HepG2 (cell line): Measurements from ENCODE around the gene USP34. TPM values are rescaled to one million over a fixed set of nuclear protein-coding genes. Genes with fewer than 3 reads are reported as not detected.
A peak's percentile ranks its signal among the peaks of the same experiment; 100 is the strongest.

Source experiments
- FOXC1 ChIP-seq: sonication (generic); formaldehyde crosslinking; IDR thresholded peaks from 2 replicates; pipeline ENCODE4 v1.8.0; 2022; ENCODE audit warnings: mild to moderate bottlenecking, missing genetic modification reagents, borderline replicate concordance
- FOXO1 ChIP-seq: sonication (generic); formaldehyde crosslinking; IDR thresholded peaks from 2 replicates; pipeline ENCODE4 v1.4.0; 2020; ENCODE audit warnings: missing genetic modification reagents
- HOXA5 ChIP-seq: sonication (generic); formaldehyde crosslinking; IDR thresholded peaks from 2 replicates; pipeline ENCODE4 v1.4.0; 2020; ENCODE audit warnings: missing genetic modification reagents
- HOXA9 ChIP-seq: sonication (generic); formaldehyde crosslinking; IDR thresholded peaks from 2 replicates; pipeline ENCODE4 v1.8.1; 2022; ENCODE audit warnings: missing genetic modification reagents, mild to moderate bottlenecking, moderate library complexity, borderline replicate concordance
- JUNB ChIP-seq: sonication (generic); formaldehyde crosslinking; IDR thresholded peaks from 2 replicates; pipeline ENCODE4 v1.8.0; 2022; ENCODE audit warnings: missing genetic modification reagents, mild to moderate bottlenecking, borderline replicate concordance
- KDM5B ChIP-seq: sonication (generic); formaldehyde crosslinking; IDR thresholded peaks from 2 replicates; pipeline ENCODE4 v1.4.0; 2020; ENCODE audit warnings: missing genetic modification reagents, mild to moderate bottlenecking, borderline replicate concordance
- KMT2A ChIP-seq: sonication (generic); formaldehyde crosslinking; IDR thresholded peaks from 2 replicates; pipeline ENCODE4 v1.4.0; 2020; ENCODE audit warnings: missing genetic modification reagents
- MYPOP ChIP-seq: sonication (generic); formaldehyde crosslinking; IDR thresholded peaks from 2 replicates; pipeline ENCODE4 v1.8.1; 2023; ENCODE audit warnings: mild to moderate bottlenecking, moderate library complexity, missing genetic modification reagents
- RBFOX2 ChIP-seq: fragments of 200-400 bp; formaldehyde crosslinking; IDR thresholded peaks from 2 replicates; pipeline ENCODE4 v1.6.1; 2017; ENCODE audit warnings: low read depth, mild to moderate bottlenecking, low read length
- REL ChIP-seq: sonication (generic); formaldehyde crosslinking; conservative IDR thresholded peaks from 2 replicates; pipeline ENCODE4 v1.8.0; 2022; ENCODE audit warnings: mild to moderate bottlenecking, missing genetic modification reagents, moderate library complexity
- SP140L ChIP-seq: sonication (generic); formaldehyde crosslinking; IDR thresholded peaks from 2 replicates; pipeline ENCODE4 v1.4.0; 2020; ENCODE audit warnings: missing genetic modification reagents, borderline replicate concordance
- TCF7 ChIP-seq: sonication (generic); IDR thresholded peaks from 2 replicates; pipeline ENCODE4 v1.6.1; 2016; ENCODE audit warnings: antibody characterized with exemption, low read depth
- WIZ ChIP-seq: sonication (generic); formaldehyde crosslinking; IDR thresholded peaks from 2 replicates; pipeline ENCODE4 v1.5.1; 2020; ENCODE audit warnings: mild to moderate bottlenecking, missing genetic modification reagents
- ZFP82 ChIP-seq: sonication (generic); formaldehyde crosslinking; IDR thresholded peaks from 2 replicates; pipeline ENCODE4 v1.5.1; 2020; ENCODE audit warnings: mild to moderate bottlenecking, missing genetic modification reagents, borderline replicate concordance
- ZFY ChIP-seq: sonication (generic); formaldehyde crosslinking; IDR thresholded peaks from 2 replicates; pipeline ENCODE4 v1.4.0; 2020; ENCODE audit warnings: missing genetic modification reagents
- ZNF3 ChIP-seq: IDR thresholded peaks from 2 replicates; pipeline ENCODE4 v1.7.0; 2017; ENCODE audit warnings: inconsistent platforms
- ZNF432 ChIP-seq: sonication (generic); formaldehyde crosslinking; IDR thresholded peaks from 2 replicates; pipeline ENCODE4 v1.5.0; 2020; ENCODE audit warnings: missing genetic modification reagents, mild to moderate bottlenecking, borderline replicate concordance
- ZNF558 ChIP-seq: sonication (generic); formaldehyde crosslinking; IDR thresholded peaks from 2 replicates; pipeline ENCODE4 v1.9.0; 2022; ENCODE audit warnings: mild to moderate bottlenecking, missing genetic modification reagents, borderline replicate concordance
- ZNF580 ChIP-seq: IDR thresholded peaks from 2 replicates; pipeline ENCODE4 v1.6.1; 2016; ENCODE audit warnings: low read depth, borderline replicate concordance
- ZNF740 ChIP-seq: sonication (generic); formaldehyde crosslinking; IDR thresholded peaks from 2 replicates; pipeline ENCODE4 v1.4.0; 2020; ENCODE audit warnings: missing genetic modification reagents
- ZNF83 ChIP-seq: sonication (generic); formaldehyde crosslinking; IDR thresholded peaks from 2 replicates; pipeline ENCODE4 v1.4.0; 2020; ENCODE audit warnings: missing genetic modification reagents, mild to moderate bottlenecking, borderline replicate concordance
- polyA plus RNA-seq, 8 experiments: library from polyadenylated mRNA; depleted of rRNA in 3 of 8; stranded (reverse) in 7 of 8; unstranded in 1 of 8; fragments of >200 nt; fragmentation: Illumina TruSeq in 4 of 8; extraction: Trizol in 4 of 8; gene quantifications; 2 replicates each; pipeline versions ENCODE4 v1.2.1 to v1.2.3, GENCODE V29; 2011 to 2016; ENCODE audit warnings: low read depth in 4 of 8, missing spikeins in 1 of 8, mixed read lengths in 1 of 8; ENCODE audit not compliant: insufficient read depth in 1 of 8
- total RNA-seq, 5 experiments: library from RNA; depleted of rRNA; stranded (reverse); fragments of >200 nt; fragmentation: Illumina TruSeq; extraction: Trizol; gene quantifications; 2 replicates each; pipeline ENCODE4 v1.2.3, GENCODE V29; 2016; ENCODE audit warnings: low read depth in 1 of 5
- TF ChIP-seq, protein P1 (sequence below): sonication (generic); formaldehyde crosslinking; IDR thresholded peaks from 2 replicates; pipeline ENCODE4 v1.8.0; 2022; ENCODE audit warnings: missing genetic modification reagents, mild to moderate bottlenecking, moderate library complexity, borderline replicate concordance
- TF ChIP-seq, protein P2 (sequence below): sonication (generic); formaldehyde crosslinking; conservative IDR thresholded peaks from 2 replicates; pipeline ENCODE4 v1.4.0; 2020; ENCODE audit warnings: missing genetic modification reagents

The USP34 gene
- total and polyA plus RNA-seq, 2 of the 13 experiments (the other 11 are each of a cell fraction or from before 2014, with no cell fraction given), result 99.2 to 100 TPM

- TF ChIP-seq, protein P1, sequence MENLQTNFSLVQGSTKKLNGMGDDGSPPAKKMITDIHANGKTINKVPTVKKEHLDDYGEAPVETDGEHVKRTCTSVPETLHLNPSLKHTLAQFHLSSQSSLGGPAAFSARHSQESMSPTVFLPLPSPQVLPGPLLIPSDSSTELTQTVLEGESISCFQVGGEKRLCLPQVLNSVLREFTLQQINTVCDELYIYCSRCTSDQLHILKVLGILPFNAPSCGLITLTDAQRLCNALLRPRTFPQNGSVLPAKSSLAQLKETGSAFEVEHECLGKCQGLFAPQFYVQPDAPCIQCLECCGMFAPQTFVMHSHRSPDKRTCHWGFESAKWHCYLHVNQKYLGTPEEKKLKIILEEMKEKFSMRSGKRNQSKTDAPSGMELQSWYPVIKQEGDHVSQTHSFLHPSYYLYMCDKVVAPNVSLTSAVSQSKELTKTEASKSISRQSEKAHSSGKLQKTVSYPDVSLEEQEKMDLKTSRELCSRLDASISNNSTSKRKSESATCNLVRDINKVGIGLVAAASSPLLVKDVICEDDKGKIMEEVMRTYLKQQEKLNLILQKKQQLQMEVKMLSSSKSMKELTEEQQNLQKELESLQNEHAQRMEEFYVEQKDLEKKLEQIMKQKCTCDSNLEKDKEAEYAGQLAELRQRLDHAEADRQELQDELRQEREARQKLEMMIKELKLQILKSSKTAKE, result peak; percentile 57; the same call in 1 of the 2 replicates
- TF ChIP-seq ZNF580 (peak; percentile 49; the same call in 1 of the 2 replicates), FOXO1 (CRISPR knock-in tag) (no peak), REL (CRISPR knock-in tag) (0 out of 2 replicates have a peak, but pooled peaks have one; percentile 25), FOXC1 (CRISPR knock-in tag) (0 out of 2 replicates have a peak, but pooled peaks have one; percentile 20), ZNF432 (CRISPR knock-in tag) (no peak), WIZ (CRISPR knock-in tag) (no peak), SP140L (CRISPR knock-in tag) (no peak), ZNF83 (CRISPR knock-in tag) (no peak), JUNB (no peak), KDM5B (CRISPR knock-in tag) (peak; percentile 22; the same call in 1 of the 2 replicates), ZNF3 (CRISPR knock-in tag) (0 out of 2 replicates have a peak, but pooled peaks have one; percentile 13), KMT2A (CRISPR knock-in tag) (peak; percentile 64), TCF7 (0 out of 2 replicates have a peak, but pooled peaks have one; percentile 15), ZFY (CRISPR knock-in tag) (peak; percentile 88), ZNF558 (CRISPR knock-in tag) (no peak; the same call in 1 of the 2 replicates), MYPOP (CRISPR knock-in tag) (no peak), RBFOX2 (peak; percentile 72), ZNF740 (peak; percentile 94), HOXA9 (0 out of 2 replicates have a peak, but pooled peaks have one; percentile 21), HOXA5 (CRISPR knock-in tag) (0 out of 2 replicates have a peak, but pooled peaks have one; percentile 27), ZFP82 (CRISPR knock-in tag) (no peak; the same call in 1 of the 2 replicates)
- TF ChIP-seq, protein P2, sequence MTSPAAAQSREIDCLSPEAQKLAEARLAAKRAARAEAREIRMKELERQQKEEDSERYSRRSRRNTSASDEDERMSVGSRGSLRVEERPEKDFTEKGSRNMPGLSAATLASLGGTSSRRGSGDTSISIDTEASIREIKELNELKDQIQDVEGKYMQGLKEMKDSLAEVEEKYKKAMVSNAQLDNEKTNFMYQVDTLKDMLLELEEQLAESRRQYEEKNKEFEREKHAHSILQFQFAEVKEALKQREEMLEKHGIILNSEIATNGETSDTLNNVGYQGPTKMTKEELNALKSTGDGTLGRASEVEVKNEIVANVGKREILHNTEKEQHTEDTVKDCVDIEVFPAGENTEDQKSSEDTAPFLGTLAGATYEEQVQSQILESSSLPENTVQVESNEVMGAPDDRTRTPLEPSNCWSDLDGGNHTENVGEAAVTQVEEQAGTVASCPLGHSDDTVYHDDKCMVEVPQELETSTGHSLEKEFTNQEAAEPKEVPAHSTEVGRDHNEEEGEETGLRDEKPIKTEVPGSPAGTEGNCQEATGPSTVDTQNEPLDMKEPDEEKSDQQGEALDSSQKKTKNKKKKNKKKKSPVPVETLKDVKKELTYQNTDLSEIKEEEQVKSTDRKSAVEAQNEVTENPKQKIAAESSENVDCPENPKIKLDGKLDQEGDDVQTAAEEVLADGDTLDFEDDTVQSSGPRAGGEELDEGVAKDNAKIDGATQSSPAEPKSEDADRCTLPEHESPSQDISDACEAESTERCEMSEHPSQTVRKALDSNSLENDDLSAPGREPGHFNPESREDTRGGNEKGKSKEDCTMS, result no peak
These were observed 550 bp downstream of the USP34 start (continued) for GRCh38 chr2:61470122-61470951.
